Subcutaneous adipose tissue (tissue), 4 donors: ENCODE results near the gene B4GALT1. TPM values are rescaled to one million over a fixed set of nuclear protein-coding genes. Genes with fewer than 3 reads are reported as not detected.

Experiments
- total RNA-seq, 4 donors: library from RNA; depleted of rRNA; stranded (reverse); fragments of >200 nt; gene quantifications; one replicate each; pipeline ENCODE4 v1.1.0, GENCODE V29; 2016
- TF ChIP-seq, protein P1 (sequence below): fragments of 450-650 bp; IDR thresholded peaks from one replicate; pipeline ENCODE4 v1.5.1; 2016; ENCODE audit warnings: low read depth, mild to moderate bottlenecking, control low read depth, antibody characterized with exemption, moderate library complexity

The B4GALT1 gene
- total RNA-seq, 4 donors from 2014 or later: 39.6 to 100 (median 64.5) TPM

DNA sequence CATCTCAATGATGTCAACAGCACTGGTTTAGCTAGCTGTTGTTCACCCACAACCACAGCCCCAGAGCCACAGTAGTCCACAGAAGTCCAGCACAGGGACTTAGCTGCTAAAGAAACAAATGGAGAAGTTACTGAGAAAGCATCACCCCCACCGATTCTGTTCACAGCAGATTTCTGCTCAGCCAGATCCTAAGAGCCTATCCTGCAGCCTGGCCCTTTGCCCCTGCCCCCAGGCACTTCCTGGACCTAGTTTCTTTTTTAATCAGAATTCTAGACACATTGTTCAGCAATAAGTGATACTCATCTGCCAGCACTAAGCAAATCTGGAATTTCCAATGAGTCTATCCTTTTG is 7.4 kb downstream of the B4GALT1 start:
- TF ChIP-seq, protein P1, sequence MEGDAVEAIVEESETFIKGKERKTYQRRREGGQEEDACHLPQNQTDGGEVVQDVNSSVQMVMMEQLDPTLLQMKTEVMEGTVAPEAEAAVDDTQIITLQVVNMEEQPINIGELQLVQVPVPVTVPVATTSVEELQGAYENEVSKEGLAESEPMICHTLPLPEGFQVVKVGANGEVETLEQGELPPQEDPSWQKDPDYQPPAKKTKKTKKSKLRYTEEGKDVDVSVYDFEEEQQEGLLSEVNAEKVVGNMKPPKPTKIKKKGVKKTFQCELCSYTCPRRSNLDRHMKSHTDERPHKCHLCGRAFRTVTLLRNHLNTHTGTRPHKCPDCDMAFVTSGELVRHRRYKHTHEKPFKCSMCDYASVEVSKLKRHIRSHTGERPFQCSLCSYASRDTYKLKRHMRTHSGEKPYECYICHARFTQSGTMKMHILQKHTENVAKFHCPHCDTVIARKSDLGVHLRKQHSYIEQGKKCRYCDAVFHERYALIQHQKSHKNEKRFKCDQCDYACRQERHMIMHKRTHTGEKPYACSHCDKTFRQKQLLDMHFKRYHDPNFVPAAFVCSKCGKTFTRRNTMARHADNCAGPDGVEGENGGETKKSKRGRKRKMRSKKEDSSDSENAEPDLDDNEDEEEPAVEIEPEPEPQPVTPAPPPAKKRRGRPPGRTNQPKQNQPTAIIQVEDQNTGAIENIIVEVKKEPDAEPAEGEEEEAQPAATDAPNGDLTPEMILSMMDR: no peak

DNA sequence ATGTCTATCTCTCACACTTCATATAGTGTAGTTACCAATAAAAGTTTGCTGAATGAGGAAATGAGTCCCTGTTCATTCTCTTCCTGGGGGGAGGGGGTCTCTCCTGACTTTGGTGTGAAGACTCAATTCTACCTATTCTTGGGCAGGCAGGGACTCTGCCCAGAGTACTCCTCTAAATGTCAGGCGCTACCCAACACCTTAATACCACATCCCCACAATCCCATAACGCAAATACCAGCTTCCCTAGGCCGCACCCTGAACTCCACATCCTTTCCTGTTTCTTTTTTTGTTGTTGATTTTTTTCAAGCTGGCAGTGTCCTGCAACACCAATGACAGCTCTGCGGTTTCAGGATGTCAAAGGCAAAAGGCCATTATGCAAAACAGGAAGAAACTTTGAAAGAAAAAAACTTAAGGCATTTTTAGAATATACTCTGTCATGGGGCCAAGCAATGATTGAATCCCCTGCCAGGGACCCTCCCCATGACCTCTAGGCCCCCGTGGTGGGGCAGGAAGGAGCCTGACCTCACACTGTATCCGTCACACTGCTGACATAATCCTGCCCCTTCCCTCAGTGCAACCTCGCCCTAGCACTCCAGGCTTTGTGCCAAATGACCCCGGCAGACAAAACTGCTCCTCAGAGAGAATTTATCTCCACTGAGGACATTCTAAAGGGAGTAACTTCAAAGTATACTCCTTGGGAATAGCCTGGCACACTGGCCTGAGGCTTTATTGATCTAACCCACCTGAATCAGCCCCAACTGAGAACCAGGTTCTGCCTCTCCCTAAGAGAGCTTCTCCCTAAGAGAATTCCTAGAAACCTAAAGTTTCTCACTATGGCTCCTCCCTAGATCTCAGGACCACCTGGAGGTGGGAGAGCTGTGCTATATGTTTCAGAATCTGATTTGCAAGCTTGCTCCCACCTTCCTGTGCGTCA is 8.0 kb downstream of the B4GALT1 start:
- TF ChIP-seq, protein P1: no peak

DNA sequence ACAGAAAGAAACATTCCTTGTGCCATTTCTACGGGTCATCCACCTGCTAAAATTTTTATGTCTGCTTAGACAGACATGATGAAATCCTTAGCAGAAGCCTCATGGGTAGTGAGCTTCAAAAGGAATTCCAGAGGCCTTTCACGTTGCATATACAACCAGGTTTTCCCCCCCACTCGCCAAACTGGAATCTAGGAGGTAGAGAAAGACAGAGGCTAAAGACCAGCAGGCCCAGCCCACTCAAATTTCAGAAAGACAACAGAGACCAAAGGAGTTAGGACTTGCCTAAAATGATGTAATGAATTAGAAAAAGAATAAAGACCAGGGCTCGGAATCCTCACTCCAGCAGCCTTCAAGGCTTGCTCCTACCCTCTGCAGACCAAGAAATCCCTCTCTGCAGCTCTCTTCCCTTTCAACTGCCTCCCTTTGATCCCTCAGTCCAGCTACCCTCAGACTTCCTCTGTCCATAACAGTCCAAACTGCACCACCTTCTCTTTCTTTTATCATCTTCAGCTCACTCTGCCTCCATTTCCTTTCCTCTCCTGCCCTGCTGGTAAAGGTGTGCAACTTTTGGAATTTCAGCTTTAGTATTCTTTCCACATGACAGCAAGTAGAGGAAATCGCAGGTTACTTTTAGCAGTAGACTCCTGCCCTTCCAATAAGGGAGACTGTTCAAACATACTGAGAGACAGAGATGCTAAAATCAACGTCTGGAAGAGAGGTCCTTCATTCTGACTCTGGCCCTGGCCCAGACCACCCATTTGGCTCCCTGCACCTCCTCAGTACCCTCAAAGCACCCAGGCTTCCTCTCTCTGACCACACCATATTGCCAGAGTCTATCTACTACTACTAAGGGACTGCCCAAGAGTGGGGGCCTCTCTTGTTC is 8.9 kb downstream of the B4GALT1 start:
- TF ChIP-seq, protein P1: no peak

DNA sequence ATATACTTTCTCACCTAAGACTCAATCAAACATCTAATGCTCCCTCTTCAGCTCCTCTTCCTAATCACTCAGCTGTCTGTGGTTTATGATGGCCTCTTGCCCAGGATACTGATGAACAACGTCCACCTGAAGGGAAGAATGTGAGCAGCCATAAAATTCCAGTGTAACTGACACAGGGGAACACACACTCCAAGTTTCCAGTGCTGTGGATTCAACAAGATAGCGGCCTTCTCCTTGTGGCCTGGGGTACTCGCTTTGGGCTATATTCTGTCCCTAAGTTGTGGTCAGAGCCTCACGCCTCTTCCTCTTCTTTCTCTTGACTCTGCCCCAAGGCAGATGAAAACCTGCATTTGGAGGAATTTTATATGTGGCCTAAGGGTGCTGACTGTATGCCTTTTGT is 11.7 kb downstream of the B4GALT1 start:
- TF ChIP-seq, protein P1: no peak

DNA sequence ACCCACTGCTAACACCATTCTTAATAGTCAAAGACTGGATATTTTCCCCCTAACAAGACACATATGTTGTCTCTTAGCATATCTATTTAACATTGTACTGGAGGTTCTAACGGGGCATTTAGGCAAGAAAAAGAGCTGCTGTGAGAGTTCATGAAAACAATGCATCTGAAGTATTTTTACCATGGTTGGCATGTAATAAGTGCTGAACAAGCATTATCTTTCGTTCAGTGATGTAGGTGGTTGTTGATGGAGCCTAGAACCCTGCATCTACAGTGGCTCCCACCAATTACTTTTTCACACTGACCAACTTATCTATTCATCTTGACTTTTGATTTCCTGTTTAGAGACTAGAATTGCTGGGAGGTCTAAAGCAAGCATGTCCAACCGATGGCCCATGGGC is 12.8 kb downstream of the B4GALT1 start:
- TF ChIP-seq, protein P1: no peak

DNA sequence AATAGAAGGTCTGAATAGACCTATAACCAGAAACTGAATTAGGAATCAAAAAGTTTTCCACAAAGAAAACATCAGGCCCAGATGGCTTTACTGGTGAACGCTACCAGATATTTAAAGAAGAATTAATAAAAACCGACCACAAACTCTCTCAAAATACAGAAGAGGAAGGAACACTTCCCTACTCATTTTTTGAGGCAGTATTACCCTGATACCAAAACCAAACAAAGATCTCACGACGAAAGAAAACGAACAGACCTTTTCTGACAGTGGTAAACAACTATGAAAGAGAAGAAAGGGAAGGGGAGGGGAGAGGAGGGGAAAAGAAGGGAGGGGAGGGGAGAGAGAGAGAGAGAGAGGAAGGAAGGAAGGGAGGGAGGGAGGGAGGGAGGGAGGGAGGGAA is 13.5 kb downstream of the B4GALT1 start:
- TF ChIP-seq, protein P1: no peak

DNA sequence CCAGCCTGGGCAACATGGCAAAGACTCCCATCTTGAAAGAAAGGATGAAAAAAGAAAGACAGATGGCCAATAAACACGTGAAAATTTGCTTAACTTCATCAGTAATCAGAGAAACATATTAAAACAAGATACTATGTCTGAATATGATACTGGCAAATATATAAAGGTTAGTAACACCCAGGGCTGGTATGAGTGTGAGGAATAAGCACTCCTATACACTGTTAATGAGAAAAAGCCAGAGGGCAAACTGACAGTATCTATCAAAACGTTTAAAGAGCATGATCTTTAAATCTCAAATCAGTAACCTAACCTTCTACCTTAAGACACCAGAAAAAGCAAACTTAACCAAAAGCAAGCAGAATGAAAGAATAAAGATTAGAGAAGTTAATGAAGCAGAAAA is 14.1 kb downstream of the B4GALT1 start:
- TF ChIP-seq, protein P1: no peak
